NCI-H2081 treated with DMSO at 0.1 percent for 48 hours (cell line): Measurements from ENCODE around the gene IL12RB2.

Source experiments
- DNase-seq: peaks from one replicate; lab custom pipeline; 2025; lab: John Stamatoyannopoulos, UW

The IL12RB2 gene

DNA sequence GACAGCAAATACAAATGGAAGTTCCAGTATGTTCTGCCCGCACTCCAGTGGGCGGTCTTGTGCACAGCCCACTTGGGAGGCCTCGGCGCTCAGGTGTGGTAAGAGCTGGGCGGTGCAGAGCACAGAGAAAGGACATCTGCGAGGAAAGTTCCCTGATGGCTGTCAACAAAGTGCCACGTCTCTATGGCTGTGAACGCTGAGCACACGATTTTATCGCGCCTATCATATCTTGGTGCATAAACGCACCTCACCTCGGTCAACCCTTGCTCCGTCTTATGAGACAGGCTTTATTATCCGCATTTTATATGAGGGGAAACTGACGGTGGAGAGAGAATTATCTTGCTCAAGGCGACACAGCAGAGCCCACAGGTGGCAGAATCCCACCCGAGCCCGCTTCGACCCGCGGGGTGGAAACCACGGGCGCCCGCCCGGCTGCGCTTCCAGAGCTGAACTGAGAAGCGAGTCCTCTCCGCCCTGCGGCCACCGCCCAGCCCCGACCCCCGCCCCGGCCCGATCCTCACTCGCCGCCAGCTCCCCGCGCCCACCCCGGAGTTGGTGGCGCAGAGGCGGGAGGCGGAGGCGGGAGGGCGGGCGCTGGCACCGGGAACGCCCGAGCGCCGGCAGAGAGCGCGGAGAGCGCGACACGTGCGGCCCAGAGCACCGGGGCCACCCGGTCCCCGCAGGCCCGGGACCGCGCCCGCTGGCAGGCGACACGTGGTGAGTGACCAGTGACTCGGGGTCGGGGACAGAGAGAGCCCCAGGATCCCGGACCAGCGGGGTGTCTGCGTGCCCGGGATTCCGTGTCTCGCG is at the start of gene IL12RB2:
Gene IL12RB2 (plus strand): TSS at position 623 of the 810 bp plus-strand sequence. CDS start 12,496 bp downstream, outside the sequence.
- DNase-seq, result no peak

GRCh38 chr1:67261680-67262079 is 46.0 kb upstream of the IL12RB2 start:
- DNase-seq, result no peak

DNA sequence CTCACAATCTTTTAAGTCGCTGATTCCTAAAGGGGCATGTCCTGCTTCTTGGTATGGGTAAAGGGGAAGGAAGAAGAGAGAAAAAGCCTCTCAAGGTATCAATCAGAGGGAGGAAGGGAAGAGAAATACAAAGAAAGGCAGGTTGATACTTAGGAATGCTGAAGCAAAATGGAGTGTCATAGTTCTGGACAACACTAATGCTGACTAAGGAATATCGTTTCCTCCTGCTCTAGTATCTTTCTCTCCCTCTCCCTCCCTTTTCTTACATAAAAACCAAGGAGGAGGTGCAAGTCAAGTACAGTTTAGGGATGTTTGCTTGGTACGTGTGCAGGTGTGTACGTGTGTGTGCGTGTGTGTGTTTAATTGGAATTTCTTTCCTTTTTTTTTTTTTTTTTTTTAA is 44.9 kb upstream of the IL12RB2 start:
- no peak for DNase-seq

- no peak for DNase-seq
These were observed 43.5 kb upstream of the IL12RB2 start for GRCh38 chr1:67264152-67264551.

DNA sequence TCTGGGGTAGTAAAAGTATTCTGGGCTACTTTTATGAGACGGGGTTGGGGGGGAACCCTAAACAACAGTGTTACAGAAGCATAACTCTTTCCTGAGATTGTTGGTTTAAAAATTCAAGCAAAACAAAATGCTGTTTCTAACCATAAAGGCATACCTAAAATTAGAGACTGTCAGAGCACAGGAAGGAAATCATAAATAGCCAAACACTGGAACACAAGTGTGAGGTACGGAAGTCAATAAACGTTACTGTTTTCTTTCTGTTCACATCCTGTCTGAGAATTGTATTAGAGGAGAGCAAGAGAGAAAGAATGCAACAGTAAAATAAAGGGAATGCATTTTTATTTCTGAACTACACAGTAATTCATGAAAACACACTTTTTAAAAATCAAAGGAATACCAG is 42.8 kb upstream of the IL12RB2 start:
- no peak for DNase-seq

DNA sequence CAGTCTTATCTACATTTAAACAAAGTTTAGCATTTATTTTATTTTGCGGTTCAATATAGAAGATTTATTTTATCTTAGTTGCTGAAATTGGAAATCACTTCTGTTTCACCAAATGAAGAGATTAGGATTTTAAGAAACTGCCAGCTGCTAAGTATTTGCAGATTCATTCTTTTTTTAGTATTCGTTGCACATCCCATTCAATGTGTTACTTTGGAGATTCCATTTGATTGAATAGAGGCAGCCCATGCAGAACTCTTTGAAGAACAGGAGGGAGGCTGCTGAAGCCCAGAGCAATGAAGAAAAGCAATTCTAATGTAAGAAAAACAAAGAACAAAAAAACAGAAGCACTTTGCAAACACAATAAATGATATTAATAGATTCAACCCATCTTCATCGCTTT is 38.6 kb upstream of the IL12RB2 start:
- no peak for DNase-seq

DNA sequence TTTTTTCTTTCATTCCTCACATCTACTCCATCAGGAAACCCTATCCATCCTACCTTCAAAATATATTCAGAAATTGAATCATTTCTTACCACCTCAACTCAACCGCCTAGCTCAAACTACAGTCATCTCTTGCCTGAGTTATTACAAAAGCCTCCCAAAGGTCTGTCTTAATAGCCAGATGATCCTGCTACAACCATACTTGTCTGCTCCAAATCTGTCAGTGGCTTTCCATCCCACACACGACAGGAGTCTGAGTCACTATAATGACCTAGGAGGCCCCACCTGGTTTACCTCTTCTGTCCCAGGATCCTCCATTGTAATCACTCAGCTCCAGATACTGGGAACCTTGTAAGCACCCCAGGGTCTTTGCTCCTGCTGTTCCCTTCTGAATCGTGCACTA is 37.1 kb upstream of the IL12RB2 start:
- DNase-seq, result no peak

- no peak for DNase-seq
These were observed 34.1 kb upstream of the IL12RB2 start for GRCh38 chr1:67273591-67273990.

GRCh38 chr1:67274623-67275325 is 32.9 kb upstream of the IL12RB2 start:
- no peak for DNase-seq

- DNase-seq, result no peak
These were observed 27.0 kb upstream of the IL12RB2 start for GRCh38 chr1:67280696-67281095.

DNA sequence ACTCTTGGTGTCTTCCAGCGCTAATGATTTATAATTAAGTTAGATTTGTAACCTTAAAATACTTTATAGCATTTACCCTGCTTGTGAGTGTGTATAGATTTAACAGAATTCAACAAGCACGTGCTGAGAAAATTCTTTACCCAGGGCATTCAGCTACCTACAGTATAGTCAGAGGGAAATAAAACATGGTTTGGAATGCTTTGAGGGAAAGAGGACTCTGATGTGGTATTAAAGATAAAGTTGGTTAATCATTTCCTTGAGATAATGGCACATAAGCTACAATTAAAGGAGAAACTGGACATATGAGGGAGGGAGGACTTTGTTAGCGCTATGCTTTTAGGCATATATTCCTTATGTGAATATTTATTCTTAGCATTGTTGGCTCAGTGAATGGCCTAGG is 26.4 kb upstream of the IL12RB2 start:
- DNase-seq, result no peak

DNA sequence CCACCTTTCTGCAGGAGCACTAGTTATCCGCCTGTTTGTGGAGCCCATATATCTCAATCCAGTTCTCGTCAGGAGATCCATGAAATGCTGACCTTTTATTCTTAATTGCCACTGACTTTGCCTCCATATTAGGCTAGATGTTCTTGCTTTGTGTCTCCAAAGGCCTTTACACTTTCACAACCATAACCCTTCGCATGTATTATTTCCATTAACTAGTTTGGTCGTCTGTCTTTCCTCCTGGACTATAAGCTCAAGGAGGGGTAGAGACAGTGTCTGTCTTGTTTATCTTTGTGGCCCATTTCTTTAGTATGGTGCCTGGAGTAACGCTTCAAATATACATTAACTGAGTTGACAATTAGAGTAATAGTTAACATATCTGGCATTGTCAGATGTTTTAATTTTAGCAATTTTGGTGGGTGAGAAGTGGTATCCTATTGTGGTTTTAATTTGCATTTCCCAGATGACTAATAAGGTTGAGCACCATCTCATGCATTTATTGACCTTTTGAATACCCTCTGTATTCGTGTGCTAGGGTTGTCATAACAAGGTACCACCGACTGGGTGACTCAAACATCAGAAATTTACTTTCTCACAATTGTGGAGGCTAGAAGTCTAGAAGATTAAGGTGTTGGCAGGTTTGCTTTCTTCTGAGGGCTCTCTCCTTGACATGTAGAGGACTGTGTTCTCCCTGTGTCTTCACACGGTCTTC is 21.7 kb upstream of the IL12RB2 start:
- DNase-seq, result no peak

DNA sequence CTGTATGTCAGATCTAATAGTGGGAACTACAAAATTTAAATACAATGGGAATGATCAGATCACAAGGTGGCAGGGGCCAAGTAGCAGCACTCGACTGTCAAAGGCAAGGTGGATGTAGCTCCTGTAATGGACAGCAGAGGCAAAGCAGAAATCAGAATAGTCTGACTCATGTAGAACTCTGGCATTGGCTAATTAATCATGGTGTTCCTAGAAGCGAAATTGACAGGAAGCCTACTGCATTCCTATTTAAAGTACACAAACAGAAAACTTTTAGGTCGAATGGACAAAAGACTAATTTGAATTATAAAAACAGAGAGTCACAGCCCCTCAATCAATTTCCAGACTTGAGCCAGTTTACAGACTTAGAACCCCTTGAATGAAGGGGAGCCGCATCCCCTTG is 17.4 kb upstream of the IL12RB2 start:
- DNase-seq, result no peak

DNA sequence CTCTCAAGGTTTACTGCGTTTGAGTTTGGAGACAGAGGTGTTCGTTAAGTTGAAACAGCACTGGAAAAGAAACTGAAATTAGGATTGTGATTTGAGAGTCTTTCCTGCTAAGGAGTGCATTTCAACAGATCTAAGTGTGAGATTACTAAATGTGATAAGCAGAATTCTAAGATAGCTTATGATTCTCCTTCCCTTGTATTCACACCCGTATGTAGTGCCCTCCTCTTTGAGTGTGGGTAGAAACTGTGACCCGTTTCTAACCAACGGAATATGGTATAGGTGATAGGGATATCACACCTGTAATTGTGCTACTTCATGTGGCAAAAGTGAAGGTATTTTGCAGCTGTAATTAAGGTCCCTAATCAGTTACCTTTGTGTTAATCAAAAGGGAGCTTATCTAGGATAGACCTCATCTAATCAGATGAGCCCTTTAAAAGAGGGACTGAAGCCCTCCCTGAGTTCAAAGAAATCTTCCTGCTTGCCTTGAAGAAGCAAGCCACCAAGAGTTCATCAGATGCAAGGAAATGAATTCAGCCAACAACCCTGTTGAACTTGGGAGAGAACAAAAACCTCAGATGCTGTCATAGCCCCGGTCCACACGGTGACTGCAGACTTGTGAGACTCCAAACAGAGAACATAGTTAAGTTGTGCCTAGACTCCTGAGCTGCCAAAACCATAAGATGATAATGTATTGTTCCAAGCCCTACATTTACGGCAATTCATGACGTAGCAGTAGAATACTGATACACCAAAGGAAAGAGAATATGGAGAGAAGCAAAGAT is 12.6 kb upstream of the IL12RB2 start:
- no peak for DNase-seq

GRCh38 chr1:67298762-67299161 is 8.9 kb upstream of the IL12RB2 start:
- no peak for DNase-seq

GRCh38 chr1:67299296-67299695 is 8.4 kb upstream of the IL12RB2 start:
- no peak for DNase-seq

DNA sequence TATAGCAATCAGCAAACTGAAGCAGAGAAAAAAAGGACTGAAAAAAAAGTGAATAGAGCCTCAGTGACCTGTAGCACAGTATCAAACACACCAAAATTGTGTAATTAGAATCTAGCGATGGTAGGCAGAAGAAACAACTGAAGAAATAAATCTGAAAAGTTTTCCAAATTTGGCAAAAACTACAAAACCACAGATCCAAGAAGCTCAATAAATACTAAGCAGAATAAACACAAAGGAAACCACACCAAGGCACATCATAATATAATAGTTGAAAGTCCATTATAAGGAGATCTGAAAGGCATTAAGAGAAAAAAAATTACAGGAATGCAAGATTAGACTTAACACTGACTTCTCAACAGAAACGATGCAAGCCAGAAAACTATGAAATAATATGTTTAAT is 7.1 kb upstream of the IL12RB2 start:
- DNase-seq, result no peak

GRCh38 chr1:67304023-67304422 is 3.6 kb upstream of the IL12RB2 start:
- no peak for DNase-seq

GRCh38 chr1:67306547-67306946 is 1.1 kb upstream of the IL12RB2 start:
- no peak for DNase-seq

- DNase-seq, result no peak
These were observed 463 bp downstream of the IL12RB2 start for GRCh38 chr1:67308136-67308535.

DNA sequence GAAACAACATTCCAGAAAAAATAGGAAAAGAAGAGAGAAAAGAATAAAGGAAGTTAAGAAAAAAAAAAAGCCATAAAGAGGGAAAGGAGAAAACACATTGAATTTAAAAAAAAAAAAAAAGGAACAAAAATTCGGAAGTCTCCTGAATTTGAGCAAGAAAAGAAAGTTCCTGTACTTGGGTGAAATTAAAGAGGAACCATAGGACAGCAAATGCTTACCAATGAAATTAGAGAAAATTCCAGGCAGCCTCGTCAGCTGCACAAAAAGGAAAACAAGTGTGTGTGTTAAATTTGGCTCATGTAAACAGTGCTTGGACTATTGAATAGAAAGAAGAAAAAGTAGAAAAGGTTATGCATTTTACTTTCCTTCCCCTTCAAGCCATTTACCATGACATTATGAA is 4.9 kb downstream of the IL12RB2 start:
- DNase-seq, result no peak
